Peyer's patch (tissue), 4 donors: Measurements from ENCODE around the gene CEMP1.
"Not testable (repeated sequence)": the region's sequence is repeated elsewhere in the genome, so short reads cannot be mapped to it uniquely, and the experiment has no call there.

Source experiments
- POLR2A ChIP-seq, 2 donors: fragments of 450-650 bp; IDR thresholded peaks; one replicate each; pipeline ENCODE4 v1.5.1; 2017; ENCODE audit warnings: antibody characterized with exemption in 2 of 2, mild to moderate bottlenecking in 2 of 2, moderate library complexity in 2 of 2
- TF ChIP-seq, protein P1 (sequence below), 6 experiments: fragments of 450-650 bp in 4 of 6; fragments of 200-600 bp in 2 of 6; sonication (generic) in 1 of 6; IDR thresholded peaks; one replicate each; pipeline ENCODE4 v1.5.1; 2017 to 2019; ENCODE audit warnings: antibody characterized with exemption in 6 of 6, mild to moderate bottlenecking in 3 of 6, moderate library complexity in 1 of 6

DNA sequence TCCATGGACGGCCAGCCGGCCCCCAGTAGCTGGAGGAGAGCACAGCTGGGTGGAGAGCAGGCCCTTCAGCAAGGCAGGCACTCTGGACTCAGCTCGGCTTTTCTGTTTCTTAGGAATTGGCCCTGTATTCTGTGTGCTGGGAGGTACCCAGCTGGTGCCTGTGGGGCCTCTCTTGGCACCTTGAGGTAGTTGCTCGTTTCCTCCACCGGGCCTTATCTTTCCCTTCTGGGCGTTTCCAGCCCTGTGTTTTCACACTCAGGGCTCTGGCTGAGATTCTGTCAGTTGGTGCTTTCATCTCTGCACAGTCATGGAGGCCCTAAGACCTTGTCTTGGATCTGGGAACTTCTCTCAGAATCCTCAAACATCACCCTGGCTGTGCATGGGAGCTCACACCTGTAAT is 36.3 kb upstream of the CEMP1 start:
- TF ChIP-seq, protein P1, sequence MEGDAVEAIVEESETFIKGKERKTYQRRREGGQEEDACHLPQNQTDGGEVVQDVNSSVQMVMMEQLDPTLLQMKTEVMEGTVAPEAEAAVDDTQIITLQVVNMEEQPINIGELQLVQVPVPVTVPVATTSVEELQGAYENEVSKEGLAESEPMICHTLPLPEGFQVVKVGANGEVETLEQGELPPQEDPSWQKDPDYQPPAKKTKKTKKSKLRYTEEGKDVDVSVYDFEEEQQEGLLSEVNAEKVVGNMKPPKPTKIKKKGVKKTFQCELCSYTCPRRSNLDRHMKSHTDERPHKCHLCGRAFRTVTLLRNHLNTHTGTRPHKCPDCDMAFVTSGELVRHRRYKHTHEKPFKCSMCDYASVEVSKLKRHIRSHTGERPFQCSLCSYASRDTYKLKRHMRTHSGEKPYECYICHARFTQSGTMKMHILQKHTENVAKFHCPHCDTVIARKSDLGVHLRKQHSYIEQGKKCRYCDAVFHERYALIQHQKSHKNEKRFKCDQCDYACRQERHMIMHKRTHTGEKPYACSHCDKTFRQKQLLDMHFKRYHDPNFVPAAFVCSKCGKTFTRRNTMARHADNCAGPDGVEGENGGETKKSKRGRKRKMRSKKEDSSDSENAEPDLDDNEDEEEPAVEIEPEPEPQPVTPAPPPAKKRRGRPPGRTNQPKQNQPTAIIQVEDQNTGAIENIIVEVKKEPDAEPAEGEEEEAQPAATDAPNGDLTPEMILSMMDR (IDR thresholded peaks at IDR 0.05), result not testable (repeated sequence)
- not testable (repeated sequence) for TF ChIP-seq POLR2A (IDR thresholded peaks at IDR 0.05)
